Gastrocnemius medialis (tissue), 4 donors: Measurements from ENCODE around the gene LAMA2.

ENCODE experiments used
- CTCF ChIP-seq, 5 experiments: fragments of 450-650 bp in 3 of 5; fragments of 200-600 bp in 2 of 5; sonication (generic) in 2 of 5; IDR thresholded peaks in 4 of 5; conservative IDR thresholded peaks in 1 of 5; 1 replicate in 4 of 5; 2 replicates in 1 of 5; pipeline ENCODE4 v1.5.1; 2016 to 2019; ENCODE audit warnings: antibody characterized with exemption in 5 of 5, mild to moderate bottlenecking in 3 of 5, moderate library complexity in 3 of 5
- POLR2A ChIP-seq, 2 donors: fragments of 450-650 bp; IDR thresholded peaks; one replicate each; pipeline ENCODE4 v1.6.1; 2017; ENCODE audit warnings: antibody characterized with exemption in 2 of 2, mild to moderate bottlenecking in 2 of 2, moderate library complexity in 2 of 2

GRCh38 chr6:129317931-129318820, 435.2 kb downstream of the LAMA2 start:
- no peak for TF ChIP-seq CTCF (IDR thresholded peaks at IDR 0.05 in 4 of 5, conservative IDR thresholded peaks at IDR 0.05 in 1 of 5)
- TF ChIP-seq POLR2A (IDR thresholded peaks at IDR 0.05), result no peak
